ENCODE results near the gene MAZ. TPM values are rescaled to one million over a fixed set of nuclear protein-coding genes. Genes with fewer than 3 reads are reported as not detected.

MAZ gene
- total RNA-seq, 1 experiment from 2014 or later, result 256 TPM

- DNase-seq (ENCODE audit: low read depth, low spot score) (no peak), ATAC-seq (no peak)
- H3K9ac ChIP-seq (ENCODE audit: low read length), result peak overlapping the region; percentile 84
- BruUV-seq (replicated peaks), result TSS peak; percentile 68
- H3K27me3 ChIP-seq (ENCODE audit: insufficient read depth, low read length), result no peaks in the 10 kb centered on the region
- peak overlapping the region; percentile 85 for H3K27ac ChIP-seq (ENCODE audit: low read depth, low read length)
- H3K36me3 ChIP-seq (ENCODE audit: control insufficient read depth in 1 of 2, insufficient read depth in 2 of 2, low read length in 2 of 2), result peaks cover 11 to 40% of the 10 kb centered on the region in 2 experiments; a peak in 3 of 4 replicates
- TF ChIP-seq POLR2AphosphoS5 (IDR thresholded peaks at IDR 0.05; ENCODE audit: low read depth, low read length), result peak; percentile 20; the same call in 1 of the 2 replicates
- no peak for TF ChIP-seq SRF (IDR thresholded peaks at IDR 0.05; ENCODE audit: low read depth)
- TF ChIP-seq SIN3A (IDR thresholded peaks at IDR 0.05; ENCODE audit: low read depth), result no peak
- peaks cover 25% of the 10 kb centered on the region for H3K79me2 ChIP-seq (ENCODE audit: insufficient read depth, low read length)
- POLR2A ChIA-PET, result interaction anchor here (0.7 to 1.9 kb wide), 3 partner anchors 9 to 17 kb away, joined by 3 to 10 read pairs (median 3); partner anchors contain the start of gene KIF22
- RAD21 ChIA-PET (ENCODE audit: low non-redundant PET in 1 of 2, low total read pairs in 2 of 2, uncharacterized antibody in 2 of 2, unreplicated experiment in 2 of 2), result interaction anchor here (0.6 to 1.1 kb wide), 2 partner anchors 14 to 104 kb away, joined by 3 to 4 read pairs; partner anchors contain the start of gene KIF22 (in 1 of the 2)
- CTCF ChIA-PET, result interaction anchor here (1.5 to 2.3 kb wide), 2 partner anchors 15 to 43 kb away, joined by 5 to 6 read pairs; partner anchors contain the start of gene KIF22
- no peaks in the 10 kb centered on the region for H3K9me3 ChIP-seq (ENCODE audit: control insufficient read depth in 1 of 2, insufficient read depth in 1 of 2, low read depth in 1 of 2, low read length in 2 of 2)
- H3K4me1 ChIP-seq (ENCODE audit: control insufficient read depth in 1 of 2, insufficient read depth in 2 of 2, low read length in 2 of 2), result peaks cover 19 to 46% of the 10 kb centered on the region in 2 experiments
- H4K20me1 ChIP-seq (ENCODE audit: insufficient read depth), result no peaks in the 10 kb centered on the region
- H3K4me3 ChIP-seq (replicated peaks in 1 of 2; ENCODE audit: low read depth in 1 of 2, low read length in 2 of 2), result peak overlapping the region; percentile 67 to 70
- no peaks in the 10 kb centered on the region for H3K9me2 ChIP-seq (ENCODE audit: insufficient read depth)
- peak overlapping the region; percentile 87 for H3K4me2 ChIP-seq (ENCODE audit: low read length)
- intact Hi-C loops (cut with micrococcal nuclease), result loop anchor here (2.0 kb wide), 1 partner anchor 14 kb away; the partner anchor contains the start of gene KIF22
- no peak overlapping the region for H2AFZ ChIP-seq (ENCODE audit: low read depth, low read length, poor library complexity, severe bottlenecking)
Observed at GRCh38 chr16:29804455-29805231, 1.7 kb upstream of the MAZ start.

GRCh38 chr16:29805232-29806098 lies 864 bp upstream of the MAZ start:
- H3K36me3 ChIP-seq (ENCODE audit: control insufficient read depth in 1 of 2, insufficient read depth in 2 of 2, low read length in 2 of 2), result peaks cover 9 to 38% of the 10 kb centered on the region in 2 experiments; a peak in 3 of 4 replicates
- ChIA-PET POLR2A (interaction anchor here (0.7 to 1.2 kb wide), 4 partner anchors 10 to 105 kb away, joined by 3 to 4 read pairs (median 4); partner anchors contain the start of genes KIF22 and MVP), CTCF (interaction anchor here (0.6 to 3.5 kb wide), 5 partner anchors 9 to 43 kb away, joined by 3 to 36 read pairs (median 6); partner anchors contain the start of genes KIF22 and PAGR1), RAD21 (ENCODE audit: low non-redundant PET in 1 of 2, low total read pairs in 2 of 2, uncharacterized antibody in 2 of 2, unreplicated experiment in 2 of 2) (interaction anchor here (0.9 to 1.1 kb wide), 2 partner anchors 11 to 105 kb away, joined by 4 to 9 read pairs; partner anchors contain the start of gene PAGR1 (in 1 of the 2))
- H3K9ac ChIP-seq (ENCODE audit: low read length), result peak overlapping the region; percentile 84
- intact Hi-C loops (cut with micrococcal nuclease), result loop anchor here (2.0 kb wide), 1 partner anchor 15 kb away; the partner anchor contains the start of gene KIF22
- peak overlapping the region; percentile 67 to 70 for H3K4me3 ChIP-seq (replicated peaks in 1 of 2; ENCODE audit: low read depth in 1 of 2, low read length in 2 of 2)
- H3K27me3 ChIP-seq (ENCODE audit: insufficient read depth, low read length), result no peaks in the 10 kb centered on the region
- peak overlapping the region; percentile 87 for H3K4me2 ChIP-seq (ENCODE audit: low read length)
- peaks cover 33% of the 10 kb centered on the region for H3K79me2 ChIP-seq (ENCODE audit: insufficient read depth, low read length)
- peak overlapping the region; percentile 85 for H3K27ac ChIP-seq (ENCODE audit: low read depth, low read length)
- no peaks in the 10 kb centered on the region for H3K9me3 ChIP-seq (ENCODE audit: control insufficient read depth in 1 of 2, insufficient read depth in 1 of 2, low read depth in 1 of 2, low read length in 2 of 2)
- no peaks in the 10 kb centered on the region for H3K9me2 ChIP-seq (ENCODE audit: insufficient read depth)
- no TSS peak for BruUV-seq (replicated peaks)
- no peaks in the 10 kb centered on the region for H4K20me1 ChIP-seq (ENCODE audit: insufficient read depth)
- no peak overlapping the region for H2AFZ ChIP-seq (ENCODE audit: low read depth, low read length, poor library complexity, severe bottlenecking)
- peaks cover 26 to 54% of the 10 kb centered on the region in 2 experiments for H3K4me1 ChIP-seq (ENCODE audit: control insufficient read depth in 1 of 2, insufficient read depth in 2 of 2, low read length in 2 of 2)
- peak; percentile 93 for DNase-seq (ENCODE audit: low read depth, low spot score)
- peak; percentile 56 for ATAC-seq
- TF ChIP-seq YY1 (IDR thresholded peaks at IDR 0.05; ENCODE audit: extremely low read depth, insufficient replicate concordance, low read depth, low read length), result peak; percentile 95
- TF ChIP-seq SP1 (IDR thresholded peaks at IDR 0.05; ENCODE audit: low read depth), result no peak
- TF ChIP-seq EZH2phosphoT487 (IDR thresholded peaks at IDR 0.05; ENCODE audit: borderline replicate concordance), result no peak
- peak; percentile 75 for TF ChIP-seq POLR2A (IDR thresholded peaks at IDR 0.05; ENCODE audit: borderline replicate concordance, extremely low read depth, insufficient read depth, insufficient read length)
- TF ChIP-seq ZFX (IDR thresholded peaks at IDR 0.05), result peak; percentile 31; the same call in 1 of the 2 replicates
- TF ChIP-seq EZH2 (IDR thresholded peaks at IDR 0.05), result no peak
- TF ChIP-seq TCF7L2 (IDR thresholded peaks at IDR 0.05; ENCODE audit: borderline replicate concordance, extremely low read depth, insufficient read depth, insufficient read length), result no peak
- TF ChIP-seq RAD21 (IDR thresholded peaks at IDR 0.05; ENCODE audit: low read depth), result no peak
- no peak for TF ChIP-seq CBX3 (IDR thresholded peaks at IDR 0.05; ENCODE audit: low read depth)
- TF ChIP-seq ZBTB33 (IDR thresholded peaks at IDR 0.05; ENCODE audit: extremely low read depth, insufficient replicate concordance, low read length), result peak; percentile 89
- TF ChIP-seq POLR2AphosphoS5 (IDR thresholded peaks at IDR 0.05; ENCODE audit: low read depth, low read length), result peak; percentile 94
- no peak for TF ChIP-seq SIN3A (IDR thresholded peaks at IDR 0.05; ENCODE audit: low read depth)
